HG03066 (cell line): ENCODE data around the gene TWIST2.

Source experiments
- ATAC-seq: cut with Tn5 transposase; IDR thresholded peaks from one replicate; pipeline ENCODE4 v1.9.1; 2021; ENCODE audit warnings: low read depth; ENCODE audit not compliant: unreplicated experiment

The TWIST2 gene

DNA sequence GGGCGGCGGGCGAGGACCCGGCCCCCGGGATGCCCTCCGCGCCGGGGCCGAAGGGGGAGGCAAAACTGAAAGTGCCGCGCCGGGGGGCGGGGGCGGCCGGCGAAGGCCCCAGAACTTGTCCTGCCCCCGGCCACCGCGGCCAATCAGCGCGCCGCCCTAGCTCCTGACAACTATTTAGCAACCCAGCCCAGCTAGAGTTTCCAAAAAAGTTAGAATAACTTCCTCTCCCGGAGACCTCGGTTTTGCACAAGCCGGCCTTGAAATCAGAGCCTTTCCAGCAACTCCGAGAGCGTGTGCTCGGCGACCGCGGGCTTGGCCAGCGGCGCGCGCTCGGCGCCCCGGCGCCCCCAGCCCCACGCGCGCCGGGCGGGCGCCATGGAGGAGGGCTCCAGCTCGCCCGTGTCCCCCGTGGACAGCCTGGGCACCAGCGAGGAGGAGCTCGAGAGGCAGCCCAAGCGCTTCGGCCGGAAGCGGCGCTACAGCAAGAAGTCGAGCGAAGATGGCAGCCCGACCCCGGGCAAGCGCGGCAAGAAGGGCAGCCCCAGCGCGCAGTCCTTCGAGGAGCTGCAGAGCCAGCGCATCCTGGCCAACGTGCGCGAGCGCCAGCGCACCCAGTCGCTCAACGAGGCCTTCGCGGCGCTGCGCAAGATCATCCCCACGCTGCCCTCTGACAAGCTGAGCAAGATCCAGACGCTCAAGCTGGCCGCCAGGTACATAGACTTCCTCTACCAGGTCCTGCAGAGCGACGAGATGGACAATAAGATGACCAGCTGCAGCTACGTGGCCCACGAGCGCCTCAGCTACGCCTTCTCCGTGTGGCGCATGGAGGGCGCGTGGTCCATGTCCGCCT is at the start of gene TWIST2:
TWIST2 (plus strand) TSS at position 245 of the 850 bp plus-strand sequence; CDS start at position 376, 131 bp downstream.
- no peak for ATAC-seq

DNA sequence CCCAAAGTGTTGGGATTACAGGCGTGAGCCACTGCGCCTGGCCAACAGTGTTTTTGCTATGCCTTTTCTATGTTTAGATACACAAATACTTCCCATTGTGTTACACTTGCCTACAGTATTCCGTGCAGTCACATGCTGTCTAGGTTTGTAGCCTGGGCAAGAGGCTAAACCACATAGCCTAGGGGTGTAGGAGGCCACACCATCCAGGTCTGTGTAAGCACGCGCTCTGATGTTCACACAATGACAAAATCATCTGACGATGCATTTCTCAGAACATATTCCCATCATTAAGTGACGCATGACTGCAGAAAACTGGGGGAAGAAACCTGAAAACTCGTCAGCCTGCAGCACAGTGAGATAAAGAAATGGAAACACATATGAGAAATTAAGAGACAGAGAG is 46.1 kb upstream of the TWIST2 start:
- ATAC-seq, result no peak

DNA sequence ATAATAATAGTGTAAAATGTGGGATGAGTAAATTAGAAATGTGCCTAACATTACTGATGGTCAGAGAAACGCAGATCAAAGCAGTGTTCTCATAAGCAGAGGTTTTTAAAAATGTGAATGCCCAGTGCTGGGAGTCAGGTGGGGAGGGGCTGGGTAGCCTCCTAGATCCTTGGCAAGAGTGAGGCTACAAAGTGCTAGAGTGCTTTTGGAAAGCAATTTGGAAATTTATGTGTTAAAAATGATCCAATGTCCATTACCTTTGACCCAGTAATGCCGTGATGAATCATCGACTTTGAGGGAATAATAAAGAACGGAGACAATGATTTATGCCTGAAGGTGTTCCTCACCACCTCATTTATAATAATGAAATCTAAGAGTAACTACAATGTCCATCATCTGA is 44.9 kb upstream of the TWIST2 start:
- no peak for ATAC-seq

- ATAC-seq, result no peak
These were observed 43.7 kb upstream of the TWIST2 start for GRCh38 chr2:238803996-238804870.

DNA sequence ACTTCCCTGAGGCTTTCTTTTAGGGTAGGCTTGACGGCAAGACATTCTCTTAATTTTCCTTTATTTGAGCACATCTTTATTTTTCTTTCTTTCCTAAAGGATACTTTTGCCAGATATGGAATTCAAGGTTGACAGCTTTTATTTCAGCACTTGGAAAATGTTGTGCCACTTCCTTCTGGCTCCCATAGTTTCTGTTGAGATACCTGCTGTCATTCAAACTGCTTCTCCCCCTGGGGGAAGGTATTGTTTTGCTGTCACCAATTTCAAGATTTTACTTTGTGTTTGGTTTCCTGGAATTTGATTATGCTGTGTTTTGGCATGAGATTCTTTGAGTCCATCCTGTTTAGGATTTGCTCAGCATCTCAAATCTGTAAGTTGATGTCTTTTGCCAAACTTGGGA is 39.1 kb upstream of the TWIST2 start:
- no peak for ATAC-seq

GRCh38 chr2:238810321-238810720 is 37.6 kb upstream of the TWIST2 start:
- ATAC-seq, result no peak

GRCh38 chr2:238811293-238811692 is 36.6 kb upstream of the TWIST2 start:
- ATAC-seq, result no peak

- no peak for ATAC-seq
These were observed 36.1 kb upstream of the TWIST2 start for GRCh38 chr2:238811759-238812158.

- ATAC-seq, result no peak
These were observed 34.8 kb upstream of the TWIST2 start for GRCh38 chr2:238813109-238813508.

GRCh38 chr2:238814815-238815214 is 33.1 kb upstream of the TWIST2 start:
- no peak for ATAC-seq

- no peak for ATAC-seq
These were observed 31.6 kb upstream of the TWIST2 start for GRCh38 chr2:238816291-238816690.

- ATAC-seq, result no peak
These were observed 30.5 kb upstream of the TWIST2 start for GRCh38 chr2:238817382-238817781.

DNA sequence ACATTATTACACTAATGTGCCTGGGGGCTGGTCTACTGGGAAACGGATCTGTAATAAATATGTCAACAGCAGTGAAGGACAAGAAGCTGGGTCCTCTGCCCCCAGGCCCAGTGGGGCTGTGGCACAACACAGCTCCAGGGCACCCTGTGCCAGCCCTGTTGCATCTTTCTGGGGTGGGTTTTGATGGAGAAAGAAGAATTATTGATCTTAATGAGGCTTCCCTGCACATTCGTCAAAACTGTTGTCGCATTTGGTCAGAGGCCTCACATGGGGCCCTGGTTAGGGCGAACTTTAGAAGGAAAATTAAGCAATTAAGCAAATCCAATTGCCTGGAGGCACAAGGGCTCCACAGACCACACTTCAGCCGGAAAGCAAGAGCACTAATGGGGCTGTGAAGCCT is 30.0 kb upstream of the TWIST2 start:
- no peak for ATAC-seq

GRCh38 chr2:238818561-238818960 is 29.3 kb upstream of the TWIST2 start:
- no peak for ATAC-seq

GRCh38 chr2:238820197-238820596 is 27.7 kb upstream of the TWIST2 start:
- no peak for ATAC-seq

DNA sequence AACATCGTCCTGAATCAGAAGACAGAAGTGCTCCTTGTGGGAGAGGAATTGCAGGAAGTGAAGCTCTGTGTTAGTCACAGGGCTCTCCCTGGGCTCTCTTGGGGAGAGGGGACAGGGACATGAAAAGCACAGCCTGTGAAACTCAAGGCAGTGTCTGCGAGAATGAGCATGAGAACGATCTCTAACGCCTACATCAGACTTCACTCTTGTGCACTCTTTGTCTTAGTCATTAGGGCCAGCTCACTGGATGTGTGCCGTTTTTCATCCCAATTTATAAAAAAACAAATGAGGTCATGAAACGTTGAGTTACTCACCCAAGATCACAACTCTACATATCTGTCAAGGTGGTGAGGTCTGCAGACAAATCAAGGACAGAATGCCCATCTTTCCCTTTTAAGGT is 27.0 kb upstream of the TWIST2 start:
- no peak for ATAC-seq

- no peak for ATAC-seq
These were observed 26.5 kb upstream of the TWIST2 start for GRCh38 chr2:238821391-238821790.

- ATAC-seq, result no peak
These were observed 25.8 kb upstream of the TWIST2 start for GRCh38 chr2:238821944-238822670.

GRCh38 chr2:238822955-238823354 is 24.9 kb upstream of the TWIST2 start:
- ATAC-seq, result no peak

GRCh38 chr2:238831177-238831576 is 16.7 kb upstream of the TWIST2 start:
- ATAC-seq, result no peak

- ATAC-seq, result no peak
These were observed 12.9 kb upstream of the TWIST2 start for GRCh38 chr2:238834982-238835381.
